Uterus (tissue), 2 donors: ENCODE results near the gene TMEM270.

ENCODE experiments used
- CTCF ChIP-seq, 4 experiments: fragments of 200-600 bp in 2 of 4; fragments of 450-650 bp in 2 of 4; sonication (generic) in 2 of 4; IDR thresholded peaks; one replicate each; pipeline ENCODE4 v1.5.1; 2016 to 2019; ENCODE audit warnings: antibody characterized with exemption in 4 of 4, mild to moderate bottlenecking in 2 of 4, moderate library complexity in 1 of 4
- POLR2A ChIP-seq, 2 donors: fragments of 450-650 bp; IDR thresholded peaks; one replicate each; pipeline ENCODE4 v1.6.1; 2016; ENCODE audit warnings: antibody characterized with exemption in 2 of 2, mild to moderate bottlenecking in 1 of 2, moderate library complexity in 1 of 2

GRCh38 chr7:73823873-73824592 is 36.9 kb upstream of the TMEM270 start:
- TF ChIP-seq CTCF (IDR thresholded peaks at IDR 0.05) = no peak
- TF ChIP-seq POLR2A (IDR thresholded peaks at IDR 0.05) = no peak
